Astrocyte (in vitro differentiated cells and primary cell): Measurements from ENCODE around the gene NUP153. TPM values are rescaled to one million over a fixed set of nuclear protein-coding genes. Genes with fewer than 3 reads are reported as not detected.

Experiments
- DNase-seq: peaks from one replicate; pipeline ENCODE4 v3.0.0-alpha.2; 2010; ENCODE audit warnings: low read depth
- FAIRE-seq: peaks from 2 replicates; lab custom pipeline; 2011; peaks lifted over from hg19 to GRCh38; lab: Jason Lieb, UNC
- H2AFZ ChIP-seq: 2 replicates; pipeline ENCODE4 v1.6.0; 2012; ENCODE audit warnings: low read depth, low read length, inconsistent platforms
- H3K27ac ChIP-seq: 2 replicates; pipeline ENCODE4 v1.5.1; 2011; ENCODE audit warnings: low read depth, low read length, inconsistent platforms
- H3K27me3 ChIP-seq: 2 replicates; pipeline ENCODE4 v1.6.0; 2011; ENCODE audit warnings: low read length, inconsistent platforms; ENCODE audit not compliant: insufficient read depth
- H3K36me3 ChIP-seq: 2 replicates; pipeline ENCODE4 v1.5.1; 2011; ENCODE audit warnings: low read length, inconsistent platforms; ENCODE audit not compliant: insufficient read depth
- H3K4me1 ChIP-seq: 2 replicates; pipeline ENCODE4 v1.5.1; 2011; ENCODE audit warnings: low read length, inconsistent platforms; ENCODE audit not compliant: insufficient read depth
- H3K4me2 ChIP-seq: 2 replicates; pipeline ENCODE4 v1.6.0; 2012; ENCODE audit warnings: low read length, inconsistent platforms
- H3K4me3 ChIP-seq: 2 replicates; pipeline ENCODE4 v1.5.1; 2011; ENCODE audit warnings: low read depth, mild to moderate bottlenecking, low read length, inconsistent platforms; ENCODE audit not compliant: insufficient read depth
- H3K79me2 ChIP-seq: 2 replicates; pipeline ENCODE4 v1.6.0; 2012; ENCODE audit warnings: mild to moderate bottlenecking, low read length, inconsistent platforms; ENCODE audit not compliant: insufficient read depth
- H3K9ac ChIP-seq: 2 replicates; pipeline ENCODE4 v1.6.0; 2012; ENCODE audit warnings: mild to moderate bottlenecking, low read length, inconsistent platforms
- H3K9me3 ChIP-seq: 2 replicates; pipeline ENCODE4 v1.5.1; 2012; ENCODE audit warnings: low read depth, mild to moderate bottlenecking, low read length, inconsistent platforms; ENCODE audit not compliant: insufficient read depth
- H4K20me1 ChIP-seq: 2 replicates; pipeline ENCODE4 v1.6.0; 2012; ENCODE audit warnings: low read length, inconsistent platforms; ENCODE audit not compliant: insufficient read depth
- H3K27ac Mint-ChIP-seq: one replicate; pipeline ENCODE4 v1.8.0; 2021; ENCODE audit warnings: mild to moderate bottlenecking, mixed read lengths; ENCODE audit not compliant: unreplicated experiment
- H3K27me3 Mint-ChIP-seq: one replicate; pipeline ENCODE4 v1.8.0; 2021; ENCODE audit warnings: low read depth, mixed read lengths; ENCODE audit not compliant: unreplicated experiment
- H3K36me3 Mint-ChIP-seq: one replicate; pipeline ENCODE4 v1.8.0; 2021; ENCODE audit warnings: low read depth, mixed read lengths; ENCODE audit not compliant: unreplicated experiment
- H3K4me1 Mint-ChIP-seq: one replicate; pipeline ENCODE4 v1.8.0; 2021; ENCODE audit warnings: low read depth, mixed read lengths; ENCODE audit not compliant: unreplicated experiment
- H3K4me3 Mint-ChIP-seq: one replicate; pipeline ENCODE4 v1.8.0; 2021; ENCODE audit warnings: mild to moderate bottlenecking, moderate library complexity, mixed read lengths; ENCODE audit not compliant: unreplicated experiment
- H3K9me3 Mint-ChIP-seq: one replicate; pipeline ENCODE4 v1.8.0; 2021; ENCODE audit warnings: mild to moderate bottlenecking, mixed read lengths; ENCODE audit not compliant: unreplicated experiment
- CTCF ChIP-seq: IDR thresholded peaks from 2 replicates; pipeline ENCODE4 v1.5.1; 2011; ENCODE audit warnings: low read depth, mild to moderate bottlenecking, inconsistent platforms, low read length, moderate library complexity; ENCODE audit not compliant: insufficient read depth
- EZH2 ChIP-seq: IDR thresholded peaks from 2 replicates; pipeline ENCODE4 v1.6.1; 2012; ENCODE audit warnings: mild to moderate bottlenecking, low read length, inconsistent platforms; ENCODE audit not compliant: insufficient read depth
- total RNA-seq: library from RNA; stranded (reverse); gene quantifications from 2 replicates; pipeline ENCODE4 v1.2.1, GENCODE V29; 2021

Gene NUP153
- total RNA-seq, 1 donor from 2014 or later, result 51.6 TPM

GRCh38 chr6:17714879-17715851 lies 8.4 kb upstream of the NUP153 start:
- no peaks in the 10 kb centered on the region for H3K27me3 Mint-ChIP-seq
- Histone ChIP-seq H3K79me2 (no peaks in the 10 kb centered on the region), H3K9ac (peak overlapping the region; percentile 30), H3K9me3 (no peaks in the 10 kb centered on the region), H3K36me3 (no peaks in the 10 kb centered on the region), H4K20me1 (no peaks in the 10 kb centered on the region), H2AFZ (peak overlapping the region; percentile 62), H3K4me2 (peak overlapping the region; percentile 73), H3K4me3 (no peak overlapping the region), H3K27ac (peak overlapping the region; percentile 42), H3K27me3 (no peaks in the 10 kb centered on the region), H3K4me1 (peaks cover 17% of the 10 kb centered on the region)
- DNase-seq (peak; percentile 95), FAIRE-seq (peak; percentile 75)
- no peak for TF ChIP-seq EZH2
- no peak for TF ChIP-seq CTCF
- H3K4me1 Mint-ChIP-seq, result peaks cover 20% of the 10 kb centered on the region
- peak overlapping the region; percentile 90 for H3K27ac Mint-ChIP-seq
- H3K9me3 Mint-ChIP-seq, result no peaks in the 10 kb centered on the region
- peak overlapping the region; percentile 78 for H3K4me3 Mint-ChIP-seq
- no peaks in the 10 kb centered on the region for H3K36me3 Mint-ChIP-seq

GRCh38 chr6:17714177-17714576 lies 7.5 kb upstream of the NUP153 start:
- no peaks in the 10 kb centered on the region for H4K20me1 ChIP-seq
- no peak for FAIRE-seq
- peaks cover 17% of the 10 kb centered on the region for H3K4me1 ChIP-seq
- Mint-ChIP-seq H3K9me3 (no peaks in the 10 kb centered on the region), H3K36me3 (no peaks in the 10 kb centered on the region), H3K27ac (peak overlapping the region; percentile 58), H3K27me3 (no peaks in the 10 kb centered on the region), H3K4me1 (peaks cover 20% of the 10 kb centered on the region), H3K4me3 (no peak overlapping the region)
- H3K27me3 ChIP-seq, result no peaks in the 10 kb centered on the region
- no peak overlapping the region for H2AFZ ChIP-seq
- H3K9ac ChIP-seq, result no peak overlapping the region
- TF ChIP-seq EZH2, result no peak
- TF ChIP-seq CTCF, result no peak
- no peak overlapping the region for H3K27ac ChIP-seq
- H3K4me2 ChIP-seq, result peak overlapping the region; percentile 73
- H3K9me3 ChIP-seq, result no peaks in the 10 kb centered on the region
- H3K79me2 ChIP-seq, result no peaks in the 10 kb centered on the region
- H3K36me3 ChIP-seq, result no peaks in the 10 kb centered on the region
- no peak overlapping the region for H3K4me3 ChIP-seq
- no peak for DNase-seq

GRCh38 chr6:17712576-17712975 lies 5.9 kb upstream of the NUP153 start:
- Histone ChIP-seq H2AFZ (no peak overlapping the region), H3K9me3 (no peaks in the 10 kb centered on the region), H3K27ac (no peak overlapping the region), H3K36me3 (no peaks in the 10 kb centered on the region), H3K27me3 (no peaks in the 10 kb centered on the region), H3K9ac (no peak overlapping the region), H4K20me1 (no peaks in the 10 kb centered on the region), H3K4me1 (peaks cover 17% of the 10 kb centered on the region), H3K79me2 (no peaks in the 10 kb centered on the region), H3K4me3 (no peak overlapping the region), H3K4me2 (no peak overlapping the region)
- H3K4me3 Mint-ChIP-seq, result peak overlapping the region; percentile 41
- no peaks in the 10 kb centered on the region for H3K36me3 Mint-ChIP-seq
- H3K27me3 Mint-ChIP-seq, result no peaks in the 10 kb centered on the region
- TF ChIP-seq CTCF (no peak), EZH2 (no peak)
- H3K4me1 Mint-ChIP-seq, result peaks cover 20% of the 10 kb centered on the region
- no peaks in the 10 kb centered on the region for H3K9me3 Mint-ChIP-seq
- DNase-seq (no peak), FAIRE-seq (no peak)
- peak overlapping the region; percentile 50 for H3K27ac Mint-ChIP-seq
